ENCODE data around the gene NPPA. TPM values are rescaled to one million over a fixed set of nuclear protein-coding genes. Genes with fewer than 3 reads are reported as not detected.

NPPA gene
- total RNA-seq, 1 experiment from 2014 or later: not detected

DNA sequence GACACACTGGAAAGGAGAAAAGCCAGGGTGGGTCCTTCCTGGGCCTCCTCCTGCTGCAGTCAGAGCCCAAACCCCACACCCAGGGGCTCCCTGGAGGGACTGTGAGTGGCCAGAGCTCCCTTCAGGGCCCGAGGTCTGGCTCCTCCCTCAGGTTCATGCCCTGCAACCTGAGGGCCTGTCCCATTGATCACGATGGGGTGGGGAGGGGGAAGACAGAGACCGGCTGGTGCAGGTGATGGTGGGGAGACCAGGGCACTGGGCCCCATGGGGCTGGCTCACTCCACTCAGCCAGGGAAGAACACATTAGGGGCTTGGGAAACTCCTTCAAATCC lies 41.3 kb upstream of the NPPA start:
- ChIA-PET RAD21 (ENCODE audit: low non-redundant PET in 1 of 2, low total read pairs in 2 of 2, uncharacterized antibody in 2 of 2, unreplicated experiment in 2 of 2) (no interaction called here), POLR2A (interaction anchor here (1.7 kb wide), 1 partner anchor 21 kb away, joined by 7 read pairs; no protein-coding TSS in a partner anchor), CTCF (no interaction called here)
- Histone ChIP-seq H3K9ac (ENCODE audit: low read length) (no peak overlapping the region), H3K36me3 (ENCODE audit: control insufficient read depth in 1 of 2, insufficient read depth in 2 of 2, low read length in 2 of 2) (no peaks in the 10 kb centered on the region), H4K20me1 (ENCODE audit: insufficient read depth) (no peaks in the 10 kb centered on the region), H3K9me3 (ENCODE audit: control insufficient read depth in 1 of 2, insufficient read depth in 1 of 2, low read depth in 1 of 2, low read length in 2 of 2) (no peaks in the 10 kb centered on the region), H2AFZ (ENCODE audit: low read depth, low read length, poor library complexity, severe bottlenecking) (no peak overlapping the region), H3K4me3 (replicated peaks in 1 of 2; ENCODE audit: low read depth in 1 of 2, low read length in 2 of 2) (no peak overlapping the region), H3K4me1 (ENCODE audit: control insufficient read depth in 1 of 2, insufficient read depth in 2 of 2, low read length in 2 of 2) (no peaks in the 10 kb centered on the region; a peak in 1 of 4 replicates), H3K27ac (ENCODE audit: low read depth, low read length) (no peak overlapping the region), H3K9me2 (ENCODE audit: insufficient read depth) (no peaks in the 10 kb centered on the region), H3K79me2 (ENCODE audit: insufficient read depth, low read length) (no peaks in the 10 kb centered on the region), H3K4me2 (ENCODE audit: low read length) (no peak overlapping the region), H3K27me3 (ENCODE audit: insufficient read depth, low read length) (no peaks in the 10 kb centered on the region)
- DNase-seq (ENCODE audit: low read depth, low spot score): no peak
- ATAC-seq: no peak
- no peak for TF ChIP-seq SRF (IDR thresholded peaks at IDR 0.05; ENCODE audit: low read depth)
- intact Hi-C loops (cut with micrococcal nuclease): no loop called here
- BruUV-seq (replicated peaks): no TSS peak

DNA sequence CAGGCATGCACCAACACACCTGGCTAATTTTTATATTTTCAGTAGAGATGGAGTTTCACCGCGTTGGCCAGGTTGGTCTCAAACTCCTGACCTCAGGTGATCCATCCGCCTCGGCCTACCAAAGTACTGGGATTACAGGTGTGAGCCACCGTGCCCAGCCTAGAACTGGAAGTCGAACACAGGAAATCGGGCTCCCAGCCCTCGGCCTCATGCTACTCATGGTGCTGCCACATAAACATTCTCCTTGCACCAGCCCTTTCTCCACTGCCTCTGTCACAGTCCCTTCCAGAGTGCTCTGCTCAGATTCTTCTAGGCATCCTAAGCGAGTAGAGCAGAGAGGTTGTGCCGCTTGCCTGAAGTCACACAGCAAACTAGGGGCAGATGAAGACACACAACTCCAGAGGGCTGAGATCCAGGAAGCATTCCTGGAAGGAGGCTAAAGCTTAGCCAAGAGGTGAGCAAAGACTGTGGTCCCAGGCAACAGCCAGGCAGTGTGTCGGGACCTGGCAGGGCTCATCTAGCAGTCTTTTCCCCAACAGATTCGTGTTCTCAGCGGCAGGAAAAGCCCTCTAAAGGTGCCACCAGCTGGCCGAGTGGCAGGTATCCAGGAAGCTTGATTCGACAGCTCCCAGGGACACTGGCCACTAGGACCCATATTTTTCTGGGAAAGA lies 40.8 kb upstream of the NPPA start:
- POLR2A ChIA-PET: interaction anchor here (1.7 kb wide), 1 partner anchor 21 kb away, joined by 7 read pairs; no protein-coding TSS in a partner anchor
- TF ChIP-seq, protein P1, sequence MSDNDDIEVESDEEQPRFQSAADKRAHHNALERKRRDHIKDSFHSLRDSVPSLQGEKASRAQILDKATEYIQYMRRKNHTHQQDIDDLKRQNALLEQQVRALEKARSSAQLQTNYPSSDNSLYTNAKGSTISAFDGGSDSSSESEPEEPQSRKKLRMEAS (IDR thresholded peaks at IDR 0.05): no peak
- TF ChIP-seq TCF7L2 (IDR thresholded peaks at IDR 0.05; ENCODE audit: borderline replicate concordance, extremely low read depth, insufficient read depth, insufficient read length) (no peak), ZNF274 (IDR thresholded peaks at IDR 0.05; ENCODE audit: low read depth, low read length) (no peak), EZH2 (IDR thresholded peaks at IDR 0.05) (no peak), CBX3 (IDR thresholded peaks at IDR 0.05; ENCODE audit: low read depth) (no peak), CEBPB (IDR thresholded peaks at IDR 0.05; ENCODE audit: low read depth) (no peak), POLR2AphosphoS5 (IDR thresholded peaks at IDR 0.05; ENCODE audit: low read depth, low read length) (no peak), SP1 (IDR thresholded peaks at IDR 0.05; ENCODE audit: low read depth) (no peak), POLR2A (IDR thresholded peaks at IDR 0.05; ENCODE audit: borderline replicate concordance, extremely low read depth, insufficient read depth, insufficient read length) (no peak), EGR1 (IDR thresholded peaks at IDR 0.05; ENCODE audit: low read depth) (no peak), ELF1 (IDR thresholded peaks at IDR 0.05; ENCODE audit: borderline replicate concordance, low read depth) (no peak), RAD21 (IDR thresholded peaks at IDR 0.05; ENCODE audit: low read depth) (no peak)
- TF ChIP-seq, protein P2, sequence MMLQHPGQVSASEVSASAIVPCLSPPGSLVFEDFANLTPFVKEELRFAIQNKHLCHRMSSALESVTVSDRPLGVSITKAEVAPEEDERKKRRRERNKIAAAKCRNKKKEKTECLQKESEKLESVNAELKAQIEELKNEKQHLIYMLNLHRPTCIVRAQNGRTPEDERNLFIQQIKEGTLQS (IDR thresholded peaks at IDR 0.05): no peak
- TF ChIP-seq, protein P3, sequence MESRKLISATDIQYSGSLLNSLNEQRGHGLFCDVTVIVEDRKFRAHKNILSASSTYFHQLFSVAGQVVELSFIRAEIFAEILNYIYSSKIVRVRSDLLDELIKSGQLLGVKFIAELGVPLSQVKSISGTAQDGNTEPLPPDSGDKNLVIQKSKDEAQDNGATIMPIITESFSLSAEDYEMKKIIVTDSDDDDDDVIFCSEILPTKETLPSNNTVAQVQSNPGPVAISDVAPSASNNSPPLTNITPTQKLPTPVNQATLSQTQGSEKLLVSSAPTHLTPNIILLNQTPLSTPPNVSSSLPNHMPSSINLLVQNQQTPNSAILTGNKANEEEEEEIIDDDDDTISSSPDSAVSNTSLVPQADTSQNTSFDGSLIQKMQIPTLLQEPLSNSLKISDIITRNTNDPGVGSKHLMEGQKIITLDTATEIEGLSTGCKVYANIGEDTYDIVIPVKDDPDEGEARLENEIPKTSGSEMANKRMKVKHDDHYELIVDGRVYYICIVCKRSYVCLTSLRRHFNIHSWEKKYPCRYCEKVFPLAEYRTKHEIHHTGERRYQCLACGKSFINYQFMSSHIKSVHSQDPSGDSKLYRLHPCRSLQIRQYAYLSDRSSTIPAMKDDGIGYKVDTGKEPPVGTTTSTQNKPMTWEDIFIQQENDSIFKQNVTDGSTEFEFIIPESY (IDR thresholded peaks at IDR 0.05; ENCODE audit: extremely low read depth, insufficient replicate concordance, low read length): no peak
- TF ChIP-seq, protein P4, sequence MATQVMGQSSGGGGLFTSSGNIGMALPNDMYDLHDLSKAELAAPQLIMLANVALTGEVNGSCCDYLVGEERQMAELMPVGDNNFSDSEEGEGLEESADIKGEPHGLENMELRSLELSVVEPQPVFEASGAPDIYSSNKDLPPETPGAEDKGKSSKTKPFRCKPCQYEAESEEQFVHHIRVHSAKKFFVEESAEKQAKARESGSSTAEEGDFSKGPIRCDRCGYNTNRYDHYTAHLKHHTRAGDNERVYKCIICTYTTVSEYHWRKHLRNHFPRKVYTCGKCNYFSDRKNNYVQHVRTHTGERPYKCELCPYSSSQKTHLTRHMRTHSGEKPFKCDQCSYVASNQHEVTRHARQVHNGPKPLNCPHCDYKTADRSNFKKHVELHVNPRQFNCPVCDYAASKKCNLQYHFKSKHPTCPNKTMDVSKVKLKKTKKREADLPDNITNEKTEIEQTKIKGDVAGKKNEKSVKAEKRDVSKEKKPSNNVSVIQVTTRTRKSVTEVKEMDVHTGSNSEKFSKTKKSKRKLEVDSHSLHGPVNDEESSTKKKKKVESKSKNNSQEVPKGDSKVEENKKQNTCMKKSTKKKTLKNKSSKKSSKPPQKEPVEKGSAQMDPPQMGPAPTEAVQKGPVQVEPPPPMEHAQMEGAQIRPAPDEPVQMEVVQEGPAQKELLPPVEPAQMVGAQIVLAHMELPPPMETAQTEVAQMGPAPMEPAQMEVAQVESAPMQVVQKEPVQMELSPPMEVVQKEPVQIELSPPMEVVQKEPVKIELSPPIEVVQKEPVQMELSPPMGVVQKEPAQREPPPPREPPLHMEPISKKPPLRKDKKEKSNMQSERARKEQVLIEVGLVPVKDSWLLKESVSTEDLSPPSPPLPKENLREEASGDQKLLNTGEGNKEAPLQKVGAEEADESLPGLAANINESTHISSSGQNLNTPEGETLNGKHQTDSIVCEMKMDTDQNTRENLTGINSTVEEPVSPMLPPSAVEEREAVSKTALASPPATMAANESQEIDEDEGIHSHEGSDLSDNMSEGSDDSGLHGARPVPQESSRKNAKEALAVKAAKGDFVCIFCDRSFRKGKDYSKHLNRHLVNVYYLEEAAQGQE (IDR thresholded peaks at IDR 0.05; ENCODE audit: low read depth): no peak

More for the DNA sequence above, 40.8 kb upstream of the NPPA start:
- ATAC-seq (no peak), DNase-seq (ENCODE audit: low read depth, low spot score) (no peak)
- H2AFZ ChIP-seq (ENCODE audit: low read depth, low read length, poor library complexity, severe bottlenecking): no peak overlapping the region
- H3K9me3 ChIP-seq (ENCODE audit: control insufficient read depth in 1 of 2, insufficient read depth in 1 of 2, low read depth in 1 of 2, low read length in 2 of 2): no peaks in the 10 kb centered on the region
- BruUV-seq (replicated peaks): no TSS peak
- H3K4me2 ChIP-seq (ENCODE audit: low read length): no peak overlapping the region
- no peaks in the 10 kb centered on the region for H3K9me2 ChIP-seq (ENCODE audit: insufficient read depth)
- no peak overlapping the region for H3K9ac ChIP-seq (ENCODE audit: low read length)
- H3K79me2 ChIP-seq (ENCODE audit: insufficient read depth, low read length): no peaks in the 10 kb centered on the region
- H3K27ac ChIP-seq (ENCODE audit: low read depth, low read length): no peak overlapping the region
- H3K4me3 ChIP-seq (replicated peaks in 1 of 2; ENCODE audit: low read depth in 1 of 2, low read length in 2 of 2): no peak overlapping the region
- no peaks in the 10 kb centered on the region for H3K4me1 ChIP-seq (ENCODE audit: control insufficient read depth in 1 of 2, insufficient read depth in 2 of 2, low read length in 2 of 2)
- H3K36me3 ChIP-seq (ENCODE audit: control insufficient read depth in 1 of 2, insufficient read depth in 2 of 2, low read length in 2 of 2): no peaks in the 10 kb centered on the region
- no peaks in the 10 kb centered on the region for H4K20me1 ChIP-seq (ENCODE audit: insufficient read depth)
- intact Hi-C loops (cut with micrococcal nuclease): no loop called here
- ChIA-PET CTCF (no interaction called here), RAD21 (ENCODE audit: low non-redundant PET in 1 of 2, low total read pairs in 2 of 2, uncharacterized antibody in 2 of 2, unreplicated experiment in 2 of 2) (no interaction called here)
- H3K27me3 ChIP-seq (ENCODE audit: insufficient read depth, low read length): no peaks in the 10 kb centered on the region
